ENCODE results near the gene TCERG1L.
"Not testable (repeated sequence)": the region's sequence is repeated elsewhere in the genome, so short reads cannot be mapped to it uniquely, and the experiment has no call there.

The TCERG1L gene

GRCh38 chr10:131142517-131143380, 168.8 kb downstream of the TCERG1L start:
- DNase-seq, result no peak

GRCh38 chr10:131141645-131142516, 169.6 kb downstream of the TCERG1L start:
- no peak for DNase-seq

- DNase-seq, result no peak
Observed at GRCh38 chr10:131141207-131141606, 170.3 kb downstream of the TCERG1L start.

- DNase-seq, result no peak
Observed at GRCh38 chr10:131140606-131141005, 170.9 kb downstream of the TCERG1L start.

GRCh38 chr10:131137223-131137622, 174.3 kb downstream of the TCERG1L start:
- DNase-seq, result no peak

- not testable (repeated sequence) for DNase-seq
Observed at GRCh38 chr10:131136336-131136735, 175.2 kb downstream of the TCERG1L start.

- DNase-seq, result no peak
Observed at GRCh38 chr10:131135716-131136115, 175.8 kb downstream of the TCERG1L start.

- no peak for DNase-seq
Observed at GRCh38 chr10:131134651-131135050, 176.9 kb downstream of the TCERG1L start.

- DNase-seq, result no peak
Observed at GRCh38 chr10:131134001-131134576, 177.4 kb downstream of the TCERG1L start.

- no peak for DNase-seq
Observed at GRCh38 chr10:131132681-131133080, 178.8 kb downstream of the TCERG1L start.

GRCh38 chr10:131131726-131132591, 179.6 kb downstream of the TCERG1L start:
- no peak for DNase-seq

GRCh38 chr10:131130025-131130424, 181.5 kb downstream of the TCERG1L start:
- DNase-seq, result no peak

- no peak for DNase-seq
Observed at GRCh38 chr10:131129544-131129943, 182.0 kb downstream of the TCERG1L start.

GRCh38 chr10:131128731-131129130, 182.8 kb downstream of the TCERG1L start:
- DNase-seq, result no peak

- no peak for DNase-seq
Observed at GRCh38 chr10:131127610-131128009, 183.9 kb downstream of the TCERG1L start.

- DNase-seq, result peak; percentile 5
Observed at GRCh38 chr10:131127138-131127589, 184.4 kb downstream of the TCERG1L start.

- DNase-seq, result no peak
Observed at GRCh38 chr10:131126321-131127137, 185.0 kb downstream of the TCERG1L start.

- no peak for DNase-seq
Observed at GRCh38 chr10:131125511-131126225, 185.9 kb downstream of the TCERG1L start.

- no peak for DNase-seq
Observed at GRCh38 chr10:131124945-131125344, 186.6 kb downstream of the TCERG1L start.

GRCh38 chr10:131123496-131123895, 188.0 kb downstream of the TCERG1L start:
- DNase-seq, result no peak

All from fibroblast of skin of back (primary cell).